Upper lobe of right lung (tissue), 1 donor: Measurements from ENCODE around the gene GFM1. TPM values are rescaled to one million over a fixed set of nuclear protein-coding genes. Genes with fewer than 3 reads are reported as not detected.

ENCODE experiments used
- ATAC-seq: fragments of 200-7000 bp; cut with Tn5 transposase; one replicate; pipeline ENCODE4 v1.9.1; 2020; ENCODE audit warnings: mild to moderate bottlenecking, moderate library complexity
- DNase-seq: peaks from one replicate; pipeline ENCODE4 v3.0.0-alpha.2; 2020
- H3K27ac ChIP-seq: fragments of 200-600 bp; one replicate; pipeline ENCODE4 v1.8.0; 2022
- H3K27me3 ChIP-seq: fragments of 200-600 bp; one replicate; pipeline ENCODE4 v1.8.0; 2022; ENCODE audit warnings: mild to moderate bottlenecking
- H3K36me3 ChIP-seq: fragments of 200-600 bp; one replicate; pipeline ENCODE4 v1.8.0; 2022
- H3K4me1 ChIP-seq: fragments of 200-600 bp; one replicate; pipeline ENCODE4 v1.8.0; 2022
- H3K4me3 ChIP-seq: fragments of 200-600 bp; one replicate; pipeline ENCODE4 v1.8.0; 2022; ENCODE audit warnings: mild to moderate bottlenecking
- H3K9me3 ChIP-seq: fragments of 200-600 bp; one replicate; pipeline ENCODE4 v1.8.0; 2022
- intact Hi-C: fragments of 100-400 bp; cut with DNase I; formaldehyde crosslinking; loops from one replicate; pipeline ENCODE4 v1.11.0; 2022
- total RNA-seq: library from RNA; stranded (reverse); fragmentation: NEBNext Ultra II Directional; extraction: Animal tissue kit (Norgen Biotek cat#: 25700); gene quantifications from one replicate; pipeline ENCODE4 v1.2.1, GENCODE V29; 2021
- TF ChIP-seq, protein P1 (sequence below): fragments of 200-600 bp; IDR thresholded peaks from one replicate; pipeline ENCODE4 v1.8.0; 2022; ENCODE audit warnings: antibody characterized with exemption
- donor health status: DM: no; HTN: yes; CAD: no; lungs with severe emphysema.

Gene GFM1
- total RNA-seq, 1 donor from 2014 or later: 47.1 TPM

- Histone ChIP-seq H3K4me3 (no peak overlapping the region), H3K36me3 (peaks cover 92% of the 10 kb centered on the region), H3K4me1 (no peaks in the 10 kb centered on the region), H3K27ac (no peak overlapping the region), H3K9me3 (no peaks in the 10 kb centered on the region), H3K27me3 (no peaks in the 10 kb centered on the region)
- DNase-seq (no peak), ATAC-seq (no peak)
- TF ChIP-seq, protein P1, sequence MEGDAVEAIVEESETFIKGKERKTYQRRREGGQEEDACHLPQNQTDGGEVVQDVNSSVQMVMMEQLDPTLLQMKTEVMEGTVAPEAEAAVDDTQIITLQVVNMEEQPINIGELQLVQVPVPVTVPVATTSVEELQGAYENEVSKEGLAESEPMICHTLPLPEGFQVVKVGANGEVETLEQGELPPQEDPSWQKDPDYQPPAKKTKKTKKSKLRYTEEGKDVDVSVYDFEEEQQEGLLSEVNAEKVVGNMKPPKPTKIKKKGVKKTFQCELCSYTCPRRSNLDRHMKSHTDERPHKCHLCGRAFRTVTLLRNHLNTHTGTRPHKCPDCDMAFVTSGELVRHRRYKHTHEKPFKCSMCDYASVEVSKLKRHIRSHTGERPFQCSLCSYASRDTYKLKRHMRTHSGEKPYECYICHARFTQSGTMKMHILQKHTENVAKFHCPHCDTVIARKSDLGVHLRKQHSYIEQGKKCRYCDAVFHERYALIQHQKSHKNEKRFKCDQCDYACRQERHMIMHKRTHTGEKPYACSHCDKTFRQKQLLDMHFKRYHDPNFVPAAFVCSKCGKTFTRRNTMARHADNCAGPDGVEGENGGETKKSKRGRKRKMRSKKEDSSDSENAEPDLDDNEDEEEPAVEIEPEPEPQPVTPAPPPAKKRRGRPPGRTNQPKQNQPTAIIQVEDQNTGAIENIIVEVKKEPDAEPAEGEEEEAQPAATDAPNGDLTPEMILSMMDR: no peak
- intact Hi-C loops: no loop called here
Measured at GRCh38 chr3:158663832-158664231, 19.5 kb downstream of the GFM1 start.

GRCh38 chr3:158666416-158666815 lies 22.1 kb downstream of the GFM1 start:
- H3K4me1 ChIP-seq: peaks cover 9% of the 10 kb centered on the region
- intact Hi-C loops: no loop called here
- ATAC-seq (no peak), DNase-seq (no peak)
- H3K27me3 ChIP-seq: no peaks in the 10 kb centered on the region
- H3K4me3 ChIP-seq: no peak overlapping the region
- peaks cover 87% of the 10 kb centered on the region for H3K36me3 ChIP-seq
- no peak overlapping the region for H3K27ac ChIP-seq
- TF ChIP-seq, protein P1: no peak
- no peaks in the 10 kb centered on the region for H3K9me3 ChIP-seq

GRCh38 chr3:158668506-158668905 lies 24.2 kb downstream of the GFM1 start:
- intact Hi-C loops: no loop called here
- DNase-seq (no peak), ATAC-seq (no peak)
- H3K9me3 ChIP-seq: no peaks in the 10 kb centered on the region
- peaks cover 66% of the 10 kb centered on the region for H3K36me3 ChIP-seq
- H3K4me3 ChIP-seq: no peak overlapping the region
- no peak overlapping the region for H3K27ac ChIP-seq
- no peaks in the 10 kb centered on the region for H3K27me3 ChIP-seq
- H3K4me1 ChIP-seq: peaks cover 13% of the 10 kb centered on the region
- TF ChIP-seq, protein P1: no peak

- intact Hi-C loops: no loop called here
- TF ChIP-seq, protein P1: no peak
- no peaks in the 10 kb centered on the region for H3K9me3 ChIP-seq
- H3K4me3 ChIP-seq: peak overlapping the region; percentile 63
- DNase-seq (no peak), ATAC-seq (no peak)
- H3K36me3 ChIP-seq: peaks cover 33% of the 10 kb centered on the region
- H3K4me1 ChIP-seq: peaks cover 13% of the 10 kb centered on the region
- peak overlapping the region; percentile 81 for H3K27ac ChIP-seq
- no peaks in the 10 kb centered on the region for H3K27me3 ChIP-seq
Measured at GRCh38 chr3:158671821-158672214, 27.5 kb downstream of the GFM1 start.

GRCh38 chr3:158672215-158673176 lies 28.2 kb downstream of the GFM1 start, which contains the start of gene LXN:
LXN (minus strand) TSS chr3:158672648; CDS start chr3:158672478, 170 bp downstream.
- H3K4me1 ChIP-seq: peaks cover 13% of the 10 kb centered on the region
- ATAC-seq (peak; percentile 100), DNase-seq (peak; percentile 92)
- H3K27me3 ChIP-seq: no peaks in the 10 kb centered on the region
- peaks cover 29% of the 10 kb centered on the region for H3K36me3 ChIP-seq
- intact Hi-C loops: no loop called here
- TF ChIP-seq, protein P1: peak; percentile 61
- peak within 1 kb of the TSS; percentile 63 for H3K4me3 ChIP-seq
- H3K9me3 ChIP-seq: no peaks in the 10 kb centered on the region
- peak within 1 kb of the TSS; percentile 81 for H3K27ac ChIP-seq
